GM18951 (cell line): ENCODE results near the gene NOVA2.

Experiments used
- POLR2A ChIP-seq: IDR thresholded peaks from 4 replicates; pipeline ENCODE4 v1.6.1; 2011; ENCODE audit warnings: mild to moderate bottlenecking; ENCODE audit not compliant: insufficient read length, insufficient read depth; ENCODE audit errors: extremely low read depth
- in situ Hi-C: fragments of 300-500 bp; cut with MboI; formaldehyde crosslinking; loops from one replicate; pipeline ENCODE4 v1.12.0; 2022; ENCODE audit warnings: low sequenced_read_pairs, mixed read lengths, inconsistent platforms; ENCODE audit not compliant: unreplicated experiment

Gene NOVA2

GRCh38 chr19:45967246-45967645, 6.4 kb downstream of the NOVA2 start:
- in situ Hi-C loops: no loop called here
- TF ChIP-seq POLR2A: no peak

GRCh38 chr19:45962021-45962420, 11.6 kb downstream of the NOVA2 start:
- in situ Hi-C loops: no loop called here
- no peak for TF ChIP-seq POLR2A

- no peak for TF ChIP-seq POLR2A
- in situ Hi-C loops: no loop called here
Measured at GRCh38 chr19:45960595-45961235, 12.9 kb downstream of the NOVA2 start.

- in situ Hi-C loops: no loop called here
Measured at GRCh38 chr19:45959517-45960025, 14.1 kb downstream of the NOVA2 start.

GRCh38 chr19:45958769-45959516, 14.7 kb downstream of the NOVA2 start:
- TF ChIP-seq POLR2A: no peak
- in situ Hi-C loops: no loop called here

More at GRCh38 chr19:45959517-45960025, 14.1 kb downstream of the NOVA2 start:
- no peak for TF ChIP-seq POLR2A

GRCh38 chr19:45958320-45958719, 15.3 kb downstream of the NOVA2 start:
- TF ChIP-seq POLR2A: no peak
- in situ Hi-C loops: no loop called here

GRCh38 chr19:45955905-45956608, 17.6 kb downstream of the NOVA2 start:
- TF ChIP-seq POLR2A: no peak
- in situ Hi-C loops: no loop called here

GRCh38 chr19:45954156-45954555, 19.5 kb downstream of the NOVA2 start:
- no peak for TF ChIP-seq POLR2A
- in situ Hi-C loops: no loop called here

- in situ Hi-C loops: no loop called here
- TF ChIP-seq POLR2A: no peak
Measured at GRCh38 chr19:45953676-45954075, 20.0 kb downstream of the NOVA2 start.

- TF ChIP-seq POLR2A: no peak
- in situ Hi-C loops: no loop called here
Measured at GRCh38 chr19:45952686-45953505, 20.8 kb downstream of the NOVA2 start.

GRCh38 chr19:45952341-45952685, 21.4 kb downstream of the NOVA2 start:
- no peak for TF ChIP-seq POLR2A
- in situ Hi-C loops: no loop called here

- in situ Hi-C loops: no loop called here
- TF ChIP-seq POLR2A: no peak
Measured at GRCh38 chr19:45947926-45948325, 25.7 kb downstream of the NOVA2 start.

GRCh38 chr19:45940515-45940805, 33.2 kb downstream of the NOVA2 start:
- in situ Hi-C loops: no loop called here

More at GRCh38 chr19:45940515-45940805, 33.2 kb downstream of the NOVA2 start:
- no peak for TF ChIP-seq POLR2A
